HG03571 (cell line): ENCODE measurements around the gene DRC3.
"Not testable (repeated sequence)": the region's sequence is repeated elsewhere in the genome, so short reads cannot be mapped to it uniquely, and the experiment has no call there.

Experiments
- ATAC-seq: cut with Tn5 transposase; IDR thresholded peaks from one replicate; pipeline ENCODE4 v1.9.1; 2021; ENCODE audit not compliant: unreplicated experiment

DRC3 gene

DNA sequence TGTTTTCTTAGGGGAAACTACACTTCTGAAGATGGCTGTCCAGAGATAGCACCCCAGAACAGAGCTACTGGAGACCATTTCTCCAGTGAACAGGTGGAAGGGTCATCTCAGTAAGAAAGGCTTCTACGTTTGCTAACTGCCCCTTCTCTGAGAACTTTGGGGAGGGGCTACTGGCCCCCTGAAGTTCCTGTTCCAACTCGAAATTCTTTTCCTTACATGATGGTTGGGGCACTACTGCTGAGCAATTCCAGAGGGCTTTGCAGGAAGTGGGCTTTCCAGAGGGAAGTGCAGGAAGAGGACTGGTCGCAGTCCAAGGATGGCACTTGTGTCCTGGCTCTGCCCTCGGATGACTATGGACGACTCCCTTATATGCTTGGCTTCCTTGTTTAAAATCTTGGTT, 31.6 kb upstream of the DRC3 start:
- no peak for ATAC-seq

- no peak for ATAC-seq
Observed at GRCh38 chr17:17942846-17943245, 29.8 kb upstream of the DRC3 start.

DNA sequence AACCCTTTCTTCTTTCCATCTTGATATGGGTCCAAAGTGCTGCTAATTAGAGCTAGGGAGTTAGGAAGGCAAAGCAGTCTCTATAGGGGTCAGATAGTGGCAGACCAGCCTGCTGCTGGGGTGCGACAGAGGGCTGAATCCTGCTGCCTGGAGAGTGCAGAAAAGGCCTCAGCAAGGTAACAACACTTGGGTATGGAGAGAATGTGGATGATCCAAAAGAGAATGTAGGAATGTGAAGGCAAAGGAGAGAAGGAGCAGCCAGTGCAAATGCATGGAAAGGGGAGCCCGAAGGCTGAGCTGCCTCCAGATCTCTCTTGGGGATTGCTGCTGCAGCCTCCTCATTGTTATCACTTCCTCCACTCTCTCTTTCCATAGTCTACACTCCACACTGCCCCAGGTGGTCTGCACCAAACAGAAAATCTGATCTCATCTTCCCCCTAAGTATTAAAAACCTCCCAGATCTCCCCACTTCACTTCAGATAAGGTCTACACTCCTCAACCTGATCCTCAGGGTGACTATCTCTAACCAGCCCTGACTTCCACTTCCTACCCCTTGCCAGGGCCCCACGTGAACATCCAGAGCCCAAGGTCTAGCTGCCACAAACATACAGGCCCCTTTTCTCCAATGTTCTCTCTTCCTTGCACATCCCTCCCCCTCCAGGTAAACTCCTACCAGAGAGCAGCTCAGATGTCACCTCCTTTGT, 29.2 kb upstream of the DRC3 start:
- no peak for ATAC-seq

GRCh38 chr17:17944242-17944641, 28.4 kb upstream of the DRC3 start:
- ATAC-seq = no peak

- no peak for ATAC-seq
Observed at GRCh38 chr17:17944743-17945142, 27.9 kb upstream of the DRC3 start.

DNA sequence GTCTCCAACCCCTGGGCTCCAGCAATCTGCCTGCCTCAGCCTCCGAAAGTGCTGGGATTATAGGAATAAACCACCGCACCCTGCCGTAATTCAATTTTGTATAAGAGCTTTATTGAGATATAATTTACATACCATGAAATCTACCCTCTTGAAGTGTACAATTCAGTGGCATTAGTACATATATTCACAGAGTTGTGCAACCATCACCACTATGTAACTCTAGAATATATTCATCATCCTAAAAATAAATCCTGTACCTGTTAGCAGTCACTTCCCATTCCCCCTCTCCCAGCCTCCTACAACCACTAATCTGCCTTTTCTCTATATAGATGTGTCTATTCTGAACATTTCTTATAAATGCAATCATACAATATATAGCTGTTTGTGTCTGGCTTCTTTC, 26.6 kb upstream of the DRC3 start:
- no peak for ATAC-seq

- ATAC-seq = no peak
Observed at GRCh38 chr17:17947309-17947708, 25.4 kb upstream of the DRC3 start.

DNA sequence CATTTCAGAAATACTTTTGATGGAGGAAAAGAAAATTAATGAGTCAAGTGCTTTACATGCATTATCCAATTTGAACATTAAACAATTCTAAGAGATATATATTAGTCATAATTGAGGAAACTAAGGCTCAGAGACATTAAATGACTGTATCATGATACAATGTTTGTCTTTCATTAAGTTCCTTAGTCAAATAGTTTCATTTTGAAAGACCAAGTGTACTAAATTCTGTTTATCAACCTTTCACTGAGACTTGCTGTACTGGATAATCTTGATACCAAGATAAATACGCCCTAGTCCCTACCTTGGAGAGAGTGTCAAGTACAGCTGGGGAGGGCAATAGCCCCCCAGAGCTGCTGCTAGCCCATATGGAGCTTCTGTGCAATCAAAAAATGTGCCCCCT, 24.7 kb upstream of the DRC3 start:
- ATAC-seq = no peak

- ATAC-seq = no peak
Observed at GRCh38 chr17:17950347-17950746, 22.3 kb upstream of the DRC3 start.

GRCh38 chr17:17950806-17951205, 21.9 kb upstream of the DRC3 start:
- ATAC-seq = no peak

GRCh38 chr17:17951524-17951923, 21.1 kb upstream of the DRC3 start:
- no peak for ATAC-seq

DNA sequence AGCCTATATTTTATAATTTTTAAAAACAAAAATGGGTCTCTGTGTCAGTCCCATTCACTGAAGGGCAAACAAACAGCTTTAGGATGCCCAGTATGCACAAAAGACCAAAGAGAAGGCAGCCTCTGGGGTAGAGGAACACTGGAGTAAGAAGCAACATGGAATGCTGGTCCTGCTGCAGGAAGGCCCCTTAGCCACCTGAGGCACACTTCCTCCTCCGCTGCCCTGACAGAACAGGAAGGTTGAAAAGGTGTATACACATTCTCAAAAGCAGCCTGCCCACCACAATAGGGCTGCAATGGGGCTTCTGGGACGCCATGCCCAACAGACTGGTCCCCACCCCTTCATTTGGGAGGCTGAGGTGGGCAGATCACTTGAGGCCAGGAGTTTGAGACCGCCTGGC, 20.0 kb upstream of the DRC3 start:
- no peak for ATAC-seq

GRCh38 chr17:17954079-17954478, 18.6 kb upstream of the DRC3 start:
- ATAC-seq = no peak

DNA sequence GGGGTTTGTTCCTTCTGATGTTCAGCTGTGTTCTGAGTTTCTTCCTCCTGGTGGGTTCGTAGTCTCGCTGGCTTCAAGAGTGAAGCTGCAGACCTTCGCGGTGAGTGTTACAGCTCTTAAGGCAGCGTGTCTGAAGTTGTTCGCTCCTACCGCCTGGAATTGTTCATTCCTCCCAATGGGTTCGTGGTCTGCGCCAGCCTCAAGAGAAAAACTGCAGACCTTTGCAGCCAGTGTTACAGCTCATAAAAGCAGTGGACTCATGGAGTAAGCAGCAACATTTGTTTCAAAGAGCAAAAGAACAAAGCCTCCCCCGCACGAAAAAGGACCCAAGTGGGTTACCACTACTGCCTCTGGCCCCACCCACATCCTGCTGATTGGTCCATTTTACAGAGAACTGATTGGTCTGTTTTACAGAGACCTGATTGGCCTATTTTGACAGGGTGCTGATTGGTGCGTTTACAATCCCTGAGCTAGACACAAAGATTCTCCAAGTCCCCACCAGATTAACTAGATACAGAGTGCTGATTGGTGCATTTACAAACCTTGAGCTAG, 16.8 kb upstream of the DRC3 start:
- ATAC-seq = not testable (repeated sequence)

DNA sequence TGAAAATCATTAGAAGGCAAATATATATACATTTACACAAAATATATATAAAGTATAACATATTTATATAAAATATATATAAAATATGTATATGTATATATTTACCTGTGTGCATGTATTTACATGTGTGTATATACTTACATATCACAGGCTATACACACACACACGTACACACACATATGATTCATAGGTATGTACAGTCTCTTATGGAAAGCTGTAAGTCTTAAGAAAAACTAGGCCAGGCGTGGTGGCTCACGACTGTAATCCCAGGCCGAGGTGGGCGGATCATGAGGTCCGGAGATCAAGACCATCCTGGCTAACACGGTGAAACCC, 15.1 kb upstream of the DRC3 start:
- ATAC-seq = no peak

GRCh38 chr17:17958982-17959381, 13.7 kb upstream of the DRC3 start:
- ATAC-seq = no peak

GRCh38 chr17:17959520-17960361, 12.9 kb upstream of the DRC3 start:
- ATAC-seq = peak; percentile 54

DNA sequence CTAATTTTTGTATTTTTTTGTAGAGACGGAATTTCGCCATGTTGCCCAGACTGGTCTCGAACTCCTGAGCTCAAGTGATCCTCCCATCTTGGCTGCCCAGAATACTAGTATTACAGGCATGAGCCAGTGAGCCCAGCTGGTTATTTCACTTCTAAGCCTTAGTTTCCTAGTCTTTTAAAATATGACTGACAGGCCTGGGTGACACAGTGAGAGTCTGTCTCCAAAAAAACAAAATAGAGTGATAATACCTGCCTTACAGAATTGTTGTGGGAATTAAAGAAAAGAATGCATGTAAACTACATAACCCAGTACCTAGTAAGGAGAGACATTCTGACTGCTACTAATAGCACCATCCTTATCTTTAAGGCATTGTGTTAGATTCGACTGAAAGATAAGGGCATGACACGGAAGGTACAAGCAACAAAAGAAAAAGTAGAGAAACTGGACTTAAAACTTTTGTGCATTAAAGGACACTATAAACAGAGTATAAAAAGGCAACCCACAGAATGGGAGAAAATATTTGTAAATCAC, 12.1 kb upstream of the DRC3 start:
- no peak for ATAC-seq

DNA sequence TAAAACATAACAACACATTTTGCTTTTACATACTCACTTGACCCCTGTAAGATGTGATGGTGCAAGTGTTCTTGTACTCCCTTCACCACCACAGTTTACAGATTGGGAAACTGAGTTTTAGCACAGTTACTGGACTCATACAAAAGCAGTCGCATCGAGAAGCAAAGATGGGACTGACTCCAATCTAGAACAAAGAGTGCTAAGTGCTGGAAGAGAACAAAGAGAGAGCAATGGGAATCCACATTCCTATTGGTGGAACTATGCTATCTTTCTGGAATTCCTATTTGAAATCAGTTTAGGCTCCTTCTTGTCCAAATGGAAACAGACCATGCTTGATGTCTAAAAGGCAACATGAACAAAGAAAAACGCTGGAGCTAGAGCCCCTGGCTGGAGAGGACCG, 9.6 kb upstream of the DRC3 start:
- no peak for ATAC-seq

DNA sequence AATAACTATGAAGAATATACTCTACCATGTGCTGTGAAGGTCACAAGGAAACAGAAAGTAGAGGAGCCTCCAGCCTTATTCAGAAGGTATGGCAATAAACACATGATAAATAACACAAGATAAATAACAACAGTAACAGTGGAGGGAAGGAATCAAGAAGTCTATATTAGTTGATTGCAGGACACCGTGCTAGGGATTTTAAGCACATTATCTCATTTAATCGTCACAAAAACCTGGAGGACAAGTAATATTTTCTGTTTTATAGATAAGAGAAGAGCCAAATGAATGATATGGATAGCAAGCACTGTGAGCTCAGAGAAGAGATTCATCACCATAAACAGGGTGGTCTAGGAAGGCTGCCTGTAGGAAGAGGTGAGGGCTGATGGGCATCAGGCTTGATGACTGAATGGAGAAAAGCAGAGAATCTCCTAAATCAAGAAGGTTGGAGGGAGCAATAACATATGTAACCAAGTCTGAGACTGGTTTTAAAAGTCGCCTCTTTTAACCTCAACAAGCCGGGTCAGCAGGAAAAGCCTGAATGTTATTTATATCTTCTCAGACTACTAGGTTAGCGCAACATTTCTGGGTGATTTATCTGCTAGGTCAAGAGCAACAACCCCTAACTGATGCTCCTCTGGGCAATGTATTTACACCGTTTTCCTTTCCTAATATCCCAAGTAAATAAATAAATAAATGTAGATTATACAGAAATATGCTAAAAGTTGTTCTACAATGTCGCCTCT, 8.8 kb upstream of the DRC3 start:
- ATAC-seq = no peak

- ATAC-seq = no peak
Observed at GRCh38 chr17:17964710-17965109, 8.0 kb upstream of the DRC3 start.
